HepG2 (cell line): ENCODE measurements around the gene IL17C. TPM values are rescaled to one million over a fixed set of nuclear protein-coding genes. Genes with fewer than 3 reads are reported as not detected.

Source experiments
- ATAD3A ChIP-seq: sonication (generic); formaldehyde crosslinking; IDR thresholded peaks from 2 replicates; pipeline ENCODE4 v1.4.0; 2020; ENCODE audit warnings: missing genetic modification reagents
- ELF3 ChIP-seq: IDR thresholded peaks from 2 replicates; pipeline ENCODE4 v1.6.1; 2016; ENCODE audit warnings: missing genetic modification reagents, missing compliant biosample characterization
- EZH2 ChIP-seq: conservative IDR thresholded peaks from 2 replicates; pipeline ENCODE4 v1.6.1; 2012; ENCODE audit warnings: mild to moderate bottlenecking, low read depth, low read length, moderate library complexity
- FOXM1 ChIP-seq: sonication (generic); formaldehyde crosslinking; IDR thresholded peaks from 2 replicates; pipeline ENCODE4 v1.5.0; 2020; ENCODE audit warnings: missing genetic modification reagents
- GLMP ChIP-seq: sonication (generic); formaldehyde crosslinking; IDR thresholded peaks from 2 replicates; pipeline ENCODE4 v1.9.0; 2021; ENCODE audit warnings: missing genetic modification reagents, mild to moderate bottlenecking, borderline replicate concordance
- MIER3 ChIP-seq: IDR thresholded peaks from 2 replicates; pipeline ENCODE4 v1.6.1; 2016; ENCODE audit warnings: missing compliant biosample characterization, borderline replicate concordance
- NFATC3 ChIP-seq: sonication (generic); formaldehyde crosslinking; IDR thresholded peaks from 2 replicates; pipeline ENCODE4 v1.5.1; 2020; ENCODE audit warnings: mild to moderate bottlenecking, missing genetic modification reagents
- PPARG ChIP-seq: conservative IDR thresholded peaks from 2 replicates; pipeline ENCODE4 v1.6.1; 2016; ENCODE audit warnings: missing biosample characterization, missing genetic modification reagents
- SP140L ChIP-seq: sonication (generic); formaldehyde crosslinking; IDR thresholded peaks from 2 replicates; pipeline ENCODE4 v1.4.0; 2020; ENCODE audit warnings: missing genetic modification reagents, borderline replicate concordance
- WIZ ChIP-seq: sonication (generic); formaldehyde crosslinking; IDR thresholded peaks from 2 replicates; pipeline ENCODE4 v1.5.1; 2020; ENCODE audit warnings: mild to moderate bottlenecking, missing genetic modification reagents
- ZBTB20 ChIP-seq: sonication (generic); formaldehyde crosslinking; IDR thresholded peaks from 2 replicates; pipeline ENCODE4 v1.8.1; 2023; ENCODE audit warnings: missing genetic modification reagents, low read depth, mild to moderate bottlenecking, borderline replicate concordance
- ZFP36 ChIP-seq: fragments of 150-350 bp; IDR thresholded peaks from 2 replicates; pipeline ENCODE4 v1.6.1; 2018; ENCODE audit warnings: borderline replicate concordance, low read length, low read depth; ENCODE audit not compliant: partially characterized antibody
- ZNF557 ChIP-seq: sonication (generic); formaldehyde crosslinking; IDR thresholded peaks from 2 replicates; pipeline ENCODE4 v1.4.0; 2020; ENCODE audit warnings: missing genetic modification reagents
- ZNF564 ChIP-seq: sonication (generic); formaldehyde crosslinking; IDR thresholded peaks from 2 replicates; pipeline ENCODE4 v1.8.1; 2023; ENCODE audit warnings: mild to moderate bottlenecking, missing genetic modification reagents
- polyA plus RNA-seq, 8 experiments: library from polyadenylated mRNA; depleted of rRNA in 3 of 8; stranded (reverse) in 7 of 8; unstranded in 1 of 8; fragments of >200 nt; fragmentation: Illumina TruSeq in 4 of 8; extraction: Trizol in 4 of 8; gene quantifications; 2 replicates each; pipeline versions ENCODE4 v1.2.1 to v1.2.3, GENCODE V29; 2011 to 2016; ENCODE audit warnings: low read depth in 4 of 8, missing spikeins in 1 of 8, mixed read lengths in 1 of 8; ENCODE audit not compliant: insufficient read depth in 1 of 8
- total RNA-seq, 5 experiments: library from RNA; depleted of rRNA; stranded (reverse); fragments of >200 nt; fragmentation: Illumina TruSeq; extraction: Trizol; gene quantifications; 2 replicates each; pipeline ENCODE4 v1.2.3, GENCODE V29; 2016; ENCODE audit warnings: low read depth in 1 of 5
- TF ChIP-seq, protein P1 (sequence below): sonication (generic); formaldehyde crosslinking; IDR thresholded peaks from 2 replicates; pipeline ENCODE4 v1.4.0; 2020; ENCODE audit warnings: missing genetic modification reagents
- TF ChIP-seq, protein P2 (sequence below): sonication (generic); formaldehyde crosslinking; IDR thresholded peaks from 2 replicates; pipeline ENCODE4 v1.5.0; 2020; ENCODE audit warnings: mild to moderate bottlenecking, missing genetic modification reagents, moderate library complexity
- TF ChIP-seq, protein P3 (sequence below): IDR thresholded peaks from 2 replicates; pipeline ENCODE4 v1.6.1; 2012; ENCODE audit warnings: inconsistent platforms
- TF ChIP-seq, protein P4 (sequence below): sonication (generic); formaldehyde crosslinking; IDR thresholded peaks from 2 replicates; pipeline ENCODE4 v1.5.0; 2020; ENCODE audit warnings: missing genetic modification reagents, mild to moderate bottlenecking, borderline replicate concordance
- TF ChIP-seq, protein P5 (sequence below): conservative IDR thresholded peaks from 2 replicates; pipeline ENCODE4 v1.6.1; 2018; ENCODE audit warnings: missing genetic modification reagents
- TF ChIP-seq, protein P6 (sequence below): sonication (generic); formaldehyde crosslinking; IDR thresholded peaks from 2 replicates; pipeline ENCODE4 v1.4.0; 2020; ENCODE audit warnings: missing genetic modification reagents

IL17C gene
- total and polyA plus RNA-seq, 2 of the 13 experiments (the other 11 are each of a cell fraction or from before 2014, with no cell fraction given), result not detected

DNA sequence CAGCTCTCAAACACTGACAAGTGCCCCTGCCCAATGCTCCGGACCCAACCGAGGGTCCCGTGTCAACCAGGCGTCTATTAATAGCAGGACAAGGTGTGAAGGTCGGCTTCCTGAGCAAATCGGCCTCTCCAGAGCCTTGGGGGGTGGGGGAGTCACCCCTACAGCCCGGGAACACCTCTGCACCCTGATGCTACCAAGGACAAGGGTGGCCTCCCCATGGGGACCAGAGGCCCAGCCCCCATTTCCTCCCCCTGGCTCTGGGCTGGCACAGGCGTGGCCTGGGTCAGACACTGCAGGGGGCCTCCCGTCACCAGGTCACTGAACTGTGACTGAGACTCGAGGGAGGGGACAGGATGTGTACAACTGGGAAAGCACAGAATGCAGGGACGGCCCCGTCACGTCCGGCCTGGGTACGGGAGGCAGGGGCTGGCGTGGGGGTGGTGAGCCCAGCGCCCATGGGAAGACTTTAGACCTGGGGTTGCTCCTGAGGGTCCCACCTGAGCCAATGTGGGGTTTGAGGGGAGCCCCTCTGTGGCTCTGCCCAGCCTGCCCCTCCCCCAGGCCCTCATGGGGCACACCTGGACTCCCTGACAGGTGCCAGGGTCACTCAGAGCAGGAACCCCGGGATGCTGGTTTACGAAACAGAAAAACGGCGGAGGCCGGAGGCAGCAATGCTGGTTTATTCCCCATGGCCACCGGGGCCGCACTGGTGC lies 13.1 kb downstream of the IL17C start (continued):
- TF ChIP-seq, protein P1, sequence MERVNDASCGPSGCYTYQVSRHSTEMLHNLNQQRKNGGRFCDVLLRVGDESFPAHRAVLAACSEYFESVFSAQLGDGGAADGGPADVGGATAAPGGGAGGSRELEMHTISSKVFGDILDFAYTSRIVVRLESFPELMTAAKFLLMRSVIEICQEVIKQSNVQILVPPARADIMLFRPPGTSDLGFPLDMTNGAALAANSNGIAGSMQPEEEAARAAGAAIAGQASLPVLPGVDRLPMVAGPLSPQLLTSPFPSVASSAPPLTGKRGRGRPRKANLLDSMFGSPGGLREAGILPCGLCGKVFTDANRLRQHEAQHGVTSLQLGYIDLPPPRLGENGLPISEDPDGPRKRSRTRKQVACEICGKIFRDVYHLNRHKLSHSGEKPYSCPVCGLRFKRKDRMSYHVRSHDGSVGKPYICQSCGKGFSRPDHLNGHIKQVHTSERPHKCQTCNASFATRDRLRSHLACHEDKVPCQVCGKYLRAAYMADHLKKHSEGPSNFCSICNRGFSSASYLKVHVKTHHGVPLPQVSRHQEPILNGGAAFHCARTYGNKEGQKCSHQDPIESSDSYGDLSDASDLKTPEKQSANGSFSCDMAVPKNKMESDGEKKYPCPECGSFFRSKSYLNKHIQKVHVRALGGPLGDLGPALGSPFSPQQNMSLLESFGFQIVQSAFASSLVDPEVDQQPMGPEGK (CRISPR knock-in tag), result peak; percentile 98
- TF ChIP-seq ZNF564 (CRISPR knock-in tag) (no peak), PPARG (CRISPR knock-in tag) (peak; percentile 74; the same call in 1 of the 2 replicates), NFATC3 (CRISPR knock-in tag) (no peak), ZFP36 (no peak), ZBTB20 (CRISPR knock-in tag) (peak; percentile 87; the same call in 1 of the 2 replicates), ELF3 (peak; percentile 85), SP140L (CRISPR knock-in tag) (no peak), ATAD3A (no peak), FOXM1 (no peak), EZH2 (no peak), GLMP (CRISPR knock-in tag) (no peak), MIER3 (CRISPR knock-in tag) (peak; percentile 87; the same call in 1 of the 2 replicates), ZNF557 (CRISPR knock-in tag) (peak; percentile 8; the same call in 1 of the 2 replicates), WIZ (CRISPR knock-in tag) (peak; percentile 76; the same call in 1 of the 2 replicates)
- TF ChIP-seq, protein P2, sequence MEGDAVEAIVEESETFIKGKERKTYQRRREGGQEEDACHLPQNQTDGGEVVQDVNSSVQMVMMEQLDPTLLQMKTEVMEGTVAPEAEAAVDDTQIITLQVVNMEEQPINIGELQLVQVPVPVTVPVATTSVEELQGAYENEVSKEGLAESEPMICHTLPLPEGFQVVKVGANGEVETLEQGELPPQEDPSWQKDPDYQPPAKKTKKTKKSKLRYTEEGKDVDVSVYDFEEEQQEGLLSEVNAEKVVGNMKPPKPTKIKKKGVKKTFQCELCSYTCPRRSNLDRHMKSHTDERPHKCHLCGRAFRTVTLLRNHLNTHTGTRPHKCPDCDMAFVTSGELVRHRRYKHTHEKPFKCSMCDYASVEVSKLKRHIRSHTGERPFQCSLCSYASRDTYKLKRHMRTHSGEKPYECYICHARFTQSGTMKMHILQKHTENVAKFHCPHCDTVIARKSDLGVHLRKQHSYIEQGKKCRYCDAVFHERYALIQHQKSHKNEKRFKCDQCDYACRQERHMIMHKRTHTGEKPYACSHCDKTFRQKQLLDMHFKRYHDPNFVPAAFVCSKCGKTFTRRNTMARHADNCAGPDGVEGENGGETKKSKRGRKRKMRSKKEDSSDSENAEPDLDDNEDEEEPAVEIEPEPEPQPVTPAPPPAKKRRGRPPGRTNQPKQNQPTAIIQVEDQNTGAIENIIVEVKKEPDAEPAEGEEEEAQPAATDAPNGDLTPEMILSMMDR (CRISPR knock-in tag), result peak; percentile 43
- TF ChIP-seq, protein P3, sequence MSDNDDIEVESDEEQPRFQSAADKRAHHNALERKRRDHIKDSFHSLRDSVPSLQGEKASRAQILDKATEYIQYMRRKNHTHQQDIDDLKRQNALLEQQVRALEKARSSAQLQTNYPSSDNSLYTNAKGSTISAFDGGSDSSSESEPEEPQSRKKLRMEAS, result peak; percentile 84
- TF ChIP-seq, protein P4, sequence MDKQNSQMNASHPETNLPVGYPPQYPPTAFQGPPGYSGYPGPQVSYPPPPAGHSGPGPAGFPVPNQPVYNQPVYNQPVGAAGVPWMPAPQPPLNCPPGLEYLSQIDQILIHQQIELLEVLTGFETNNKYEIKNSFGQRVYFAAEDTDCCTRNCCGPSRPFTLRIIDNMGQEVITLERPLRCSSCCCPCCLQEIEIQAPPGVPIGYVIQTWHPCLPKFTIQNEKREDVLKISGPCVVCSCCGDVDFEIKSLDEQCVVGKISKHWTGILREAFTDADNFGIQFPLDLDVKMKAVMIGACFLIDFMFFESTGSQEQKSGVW (CRISPR knock-in tag), result no peak
- TF ChIP-seq, protein P5, sequence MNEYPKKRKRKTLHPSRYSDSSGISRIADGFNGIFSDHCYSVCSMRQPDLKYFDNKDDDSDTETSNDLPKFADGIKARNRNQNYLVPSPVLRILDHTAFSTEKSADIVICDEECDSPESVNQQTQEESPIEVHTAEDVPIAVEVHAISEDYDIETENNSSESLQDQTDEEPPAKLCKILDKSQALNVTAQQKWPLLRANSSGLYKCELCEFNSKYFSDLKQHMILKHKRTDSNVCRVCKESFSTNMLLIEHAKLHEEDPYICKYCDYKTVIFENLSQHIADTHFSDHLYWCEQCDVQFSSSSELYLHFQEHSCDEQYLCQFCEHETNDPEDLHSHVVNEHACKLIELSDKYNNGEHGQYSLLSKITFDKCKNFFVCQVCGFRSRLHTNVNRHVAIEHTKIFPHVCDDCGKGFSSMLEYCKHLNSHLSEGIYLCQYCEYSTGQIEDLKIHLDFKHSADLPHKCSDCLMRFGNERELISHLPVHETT, result peak; percentile 73; the same call in 1 of the 2 replicates
- TF ChIP-seq, protein P6, sequence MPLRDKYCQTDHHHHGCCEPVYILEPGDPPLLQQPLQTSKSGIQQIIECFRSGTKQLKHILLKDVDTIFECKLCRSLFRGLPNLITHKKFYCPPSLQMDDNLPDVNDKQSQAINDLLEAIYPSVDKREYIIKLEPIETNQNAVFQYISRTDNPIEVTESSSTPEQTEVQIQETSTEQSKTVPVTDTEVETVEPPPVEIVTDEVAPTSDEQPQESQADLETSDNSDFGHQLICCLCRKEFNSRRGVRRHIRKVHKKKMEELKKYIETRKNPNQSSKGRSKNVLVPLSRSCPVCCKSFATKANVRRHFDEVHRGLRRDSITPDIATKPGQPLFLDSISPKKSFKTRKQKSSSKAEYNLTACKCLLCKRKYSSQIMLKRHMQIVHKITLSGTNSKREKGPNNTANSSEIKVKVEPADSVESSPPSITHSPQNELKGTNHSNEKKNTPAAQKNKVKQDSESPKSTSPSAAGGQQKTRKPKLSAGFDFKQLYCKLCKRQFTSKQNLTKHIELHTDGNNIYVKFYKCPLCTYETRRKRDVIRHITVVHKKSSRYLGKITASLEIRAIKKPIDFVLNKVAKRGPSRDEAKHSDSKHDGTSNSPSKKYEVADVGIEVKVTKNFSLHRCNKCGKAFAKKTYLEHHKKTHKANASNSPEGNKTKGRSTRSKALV (CRISPR knock-in tag), result peak; percentile 43
